PFSK-1 (cell line): Measurements from ENCODE around the gene KCNMA1.

Source experiments
- POLR2AphosphoS5 ChIP-seq: IDR thresholded peaks from 2 replicates; pipeline ENCODE4 v1.6.1; 2012; ENCODE audit warnings: low read depth, mild to moderate bottlenecking, control low read depth, low read length, moderate library complexity
- REST ChIP-seq, 2 experiments: IDR thresholded peaks; 2 replicates each; pipeline versions ENCODE4 v1.6.1 to v1.8.0; 2011 to 2012; ENCODE audit warnings: low read depth in 2 of 2, low read length in 2 of 2, control low read depth in 1 of 2, inconsistent platforms in 1 of 2, mild to moderate bottlenecking in 1 of 2, moderate library complexity in 1 of 2; ENCODE audit not compliant: insufficient read depth in 1 of 2
- SIN3A ChIP-seq: IDR thresholded peaks from 2 replicates; pipeline ENCODE4 v1.6.1; 2012; ENCODE audit warnings: mild to moderate bottlenecking, low read length, moderate library complexity, borderline replicate concordance; ENCODE audit not compliant: insufficient read depth
- TAF1 ChIP-seq: IDR thresholded peaks from 2 replicates; pipeline ENCODE4 v1.6.1; 2012; ENCODE audit warnings: low read length, control low read depth, borderline replicate concordance; ENCODE audit not compliant: insufficient read depth

GRCh38 chr10:76968483-76968882 lies 669.1 kb downstream of the KCNMA1 start:
- TF ChIP-seq TAF1 (no peak), POLR2AphosphoS5 (no peak), SIN3A (no peak), REST (IDR thresholded peaks at IDR 0.05; ENCODE audit: insufficient read depth in 1 of 2, low read depth in 2 of 2, low read length in 2 of 2) (no peak)
